ENCODE data around the gene RAPGEF4. TPM values are rescaled to one million over a fixed set of nuclear protein-coding genes. Genes with fewer than 3 reads are reported as not detected.

RAPGEF4 gene
- total and polyA plus RNA-seq, 2 of the 13 experiments (the other 11 are each of a cell fraction or from before 2014, with no cell fraction given) = 0.78 to 0.91 TPM

- TF ChIP-seq STAT6 (CRISPR knock-in tag; IDR thresholded peaks at IDR 0.05; ENCODE audit: borderline replicate concordance) (no peak), ZNF350 (CRISPR knock-in tag; IDR thresholded peaks at IDR 0.05; ENCODE audit: borderline replicate concordance, low read depth) (no peak), WIZ (CRISPR knock-in tag; IDR thresholded peaks at IDR 0.05) (no peak), STAT5B (CRISPR knock-in tag; IDR thresholded peaks at IDR 0.05) (no peak), ZNF318 (CRISPR knock-in tag; IDR thresholded peaks at IDR 0.05) (no peak), SP5 (CRISPR knock-in tag; IDR thresholded peaks at IDR 0.05; ENCODE audit: borderline replicate concordance, low read depth) (no peak), SMARCC2 (IDR thresholded peaks at IDR 0.05) (no peak), MIXL1 (CRISPR knock-in tag; IDR thresholded peaks at IDR 0.05) (0 out of 2 replicates have a peak, but pooled peaks have one; percentile 47), KMT2A (CRISPR knock-in tag; IDR thresholded peaks at IDR 0.05) (no peak), CEBPB (IDR thresholded peaks at IDR 0.05; ENCODE audit: borderline replicate concordance, low read depth, low read length) (peak; percentile 39; the same call in 1 of the 2 replicates), CCAR2 (optimal IDR thresholded peaks at IDR 0.05; ENCODE audit: low read depth, low read length) (no peak), ZFP36L1 (CRISPR knock-in tag; IDR thresholded peaks at IDR 0.05) (no peak), SAP130 (CRISPR knock-in tag; IDR thresholded peaks at IDR 0.05; ENCODE audit: low read depth) (no peak), IKZF5 (CRISPR knock-in tag; IDR thresholded peaks at IDR 0.05) (0 out of 2 replicates have a peak, but pooled peaks have one; percentile 25), ZNF772 (CRISPR knock-in tag; IDR thresholded peaks at IDR 0.05) (no peak), TEAD3 (CRISPR knock-in tag; optimal IDR thresholded peaks at IDR 0.05; ENCODE audit: borderline replicate concordance) (peak; percentile 52), KMT2B (CRISPR knock-in tag; IDR thresholded peaks at IDR 0.05) (no peak; the same call in 1 of the 2 replicates), PHF21A (CRISPR knock-in tag; IDR thresholded peaks at IDR 0.05) (peak; percentile 66; the same call in 1 of the 2 replicates)
Measured at GRCh38 chr2:172967036-172967982, 231.7 kb downstream of the RAPGEF4 start (continued).

All from HepG2 (cell line).